ENCODE results near the gene TAAR2.

The TAAR2 gene

DNA sequence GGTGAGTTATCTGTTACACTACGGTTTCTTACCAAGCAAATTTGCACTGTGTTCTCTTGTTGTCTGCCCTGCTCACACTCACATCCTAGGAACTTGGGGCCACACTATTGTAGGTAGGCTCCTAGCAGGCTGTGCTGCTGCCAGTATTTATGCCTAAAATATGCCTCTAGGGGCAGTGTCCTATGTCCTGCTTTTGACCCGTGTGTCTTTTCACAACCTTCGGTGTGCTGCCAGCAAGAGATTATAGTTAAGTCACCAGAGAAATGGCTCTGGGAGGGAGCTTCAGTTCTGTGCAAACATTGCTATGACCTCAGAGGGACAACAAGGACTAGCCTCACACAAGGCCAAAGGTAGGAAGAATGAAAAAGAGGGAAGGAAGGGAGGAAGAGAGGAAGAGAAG is 25.6 kb downstream of the TAAR2 start:
- TF ChIP-seq, protein P1, sequence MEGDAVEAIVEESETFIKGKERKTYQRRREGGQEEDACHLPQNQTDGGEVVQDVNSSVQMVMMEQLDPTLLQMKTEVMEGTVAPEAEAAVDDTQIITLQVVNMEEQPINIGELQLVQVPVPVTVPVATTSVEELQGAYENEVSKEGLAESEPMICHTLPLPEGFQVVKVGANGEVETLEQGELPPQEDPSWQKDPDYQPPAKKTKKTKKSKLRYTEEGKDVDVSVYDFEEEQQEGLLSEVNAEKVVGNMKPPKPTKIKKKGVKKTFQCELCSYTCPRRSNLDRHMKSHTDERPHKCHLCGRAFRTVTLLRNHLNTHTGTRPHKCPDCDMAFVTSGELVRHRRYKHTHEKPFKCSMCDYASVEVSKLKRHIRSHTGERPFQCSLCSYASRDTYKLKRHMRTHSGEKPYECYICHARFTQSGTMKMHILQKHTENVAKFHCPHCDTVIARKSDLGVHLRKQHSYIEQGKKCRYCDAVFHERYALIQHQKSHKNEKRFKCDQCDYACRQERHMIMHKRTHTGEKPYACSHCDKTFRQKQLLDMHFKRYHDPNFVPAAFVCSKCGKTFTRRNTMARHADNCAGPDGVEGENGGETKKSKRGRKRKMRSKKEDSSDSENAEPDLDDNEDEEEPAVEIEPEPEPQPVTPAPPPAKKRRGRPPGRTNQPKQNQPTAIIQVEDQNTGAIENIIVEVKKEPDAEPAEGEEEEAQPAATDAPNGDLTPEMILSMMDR (conservative IDR thresholded peaks at IDR 0.05; ENCODE audit: low read depth, low read length) = 0 out of 2 replicates have a peak, but pooled peaks have one; percentile 35
- H2AFZ ChIP-seq (ENCODE audit: low read depth) = no peak overlapping the region
- no peaks in the 10 kb centered on the region for H3K79me2 ChIP-seq (ENCODE audit: insufficient read depth, low read depth)

DNA sequence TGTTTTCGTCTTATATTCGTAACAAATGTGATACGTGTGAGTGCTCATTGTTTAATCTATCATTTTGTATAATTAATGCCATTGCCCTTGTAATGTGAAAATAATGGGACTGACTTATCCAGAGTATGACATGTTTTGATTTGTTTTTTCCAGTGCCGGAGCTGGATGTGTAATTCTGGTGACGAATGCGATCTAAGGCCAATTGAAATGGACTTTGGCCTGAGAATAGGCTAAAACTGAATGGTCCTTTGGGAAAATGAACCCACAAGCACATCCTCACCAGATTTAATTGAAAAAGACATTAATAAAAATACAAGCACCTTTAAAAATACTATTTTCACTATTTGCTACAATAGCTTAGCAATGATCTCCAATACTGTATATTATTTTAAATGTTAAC is 27.9 kb downstream of the TAAR2 start:
- no peaks in the 10 kb centered on the region for H3K27me3 ChIP-seq (ENCODE audit: insufficient read depth, low read depth)
- TF ChIP-seq, protein P1 (conservative IDR thresholded peaks at IDR 0.05; ENCODE audit: low read depth, low read length) = no peak

More for the DNA sequence above, 25.6 kb downstream of the TAAR2 start:
- Histone ChIP-seq H3K36me3 (ENCODE audit: insufficient read depth) (no peaks in the 10 kb centered on the region), H3K4me1 (ENCODE audit: low read depth, poor library complexity, severe bottlenecking) (no peaks in the 10 kb centered on the region), H3K4me2 (no peak overlapping the region), H3K4me3 (IDR thresholded peaks at IDR 0.05; ENCODE audit: insufficient read depth, low read depth, low read length) (no peak overlapping the region), H4K20me1 (ENCODE audit: insufficient read depth) (no peaks in the 10 kb centered on the region), H3K27me3 (ENCODE audit: insufficient read depth, low read depth) (no peaks in the 10 kb centered on the region), H3K27ac (no peak overlapping the region), H3K9ac (no peak overlapping the region)

DNA sequence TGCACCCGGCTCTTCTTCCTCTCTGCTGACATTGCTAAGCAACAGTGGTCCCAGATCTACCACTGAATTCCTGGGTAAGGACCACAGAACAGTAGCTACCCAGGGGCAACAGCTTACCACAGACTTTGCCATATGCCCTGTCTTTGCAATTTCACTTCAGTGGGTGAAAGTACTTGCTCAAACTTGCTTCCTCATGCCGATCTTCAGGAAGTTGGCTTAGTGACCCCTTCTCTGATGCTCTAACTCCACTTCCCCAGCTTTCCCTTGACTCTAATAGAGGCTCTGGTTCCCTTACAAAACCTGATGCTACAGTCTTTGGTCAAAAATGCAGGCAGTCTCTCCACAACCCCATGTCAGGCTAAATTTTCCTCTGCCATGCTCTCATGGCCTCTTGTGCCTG is 31.2 kb downstream of the TAAR2 start:
- no peaks in the 10 kb centered on the region for H3K79me2 ChIP-seq (ENCODE audit: insufficient read depth, low read depth)
- no peak overlapping the region for H3K9ac ChIP-seq
- H3K27ac ChIP-seq = no peak overlapping the region
- no peak overlapping the region for H3K4me3 ChIP-seq (IDR thresholded peaks at IDR 0.05; ENCODE audit: insufficient read depth, low read depth, low read length)
- no peak overlapping the region for H2AFZ ChIP-seq (ENCODE audit: low read depth)
- no peaks in the 10 kb centered on the region for H3K4me1 ChIP-seq (ENCODE audit: low read depth, poor library complexity, severe bottlenecking)
- H4K20me1 ChIP-seq (ENCODE audit: insufficient read depth) = no peaks in the 10 kb centered on the region
- H3K36me3 ChIP-seq (ENCODE audit: insufficient read depth) = no peaks in the 10 kb centered on the region
- H3K27me3 ChIP-seq (ENCODE audit: insufficient read depth, low read depth) = no peaks in the 10 kb centered on the region
- TF ChIP-seq, protein P1 (conservative IDR thresholded peaks at IDR 0.05; ENCODE audit: low read depth, low read length) = no peak
- H3K4me2 ChIP-seq = no peak overlapping the region

More for the DNA sequence above, 27.9 kb downstream of the TAAR2 start:
- H3K36me3 ChIP-seq (ENCODE audit: insufficient read depth) = no peaks in the 10 kb centered on the region
- H3K27ac ChIP-seq = no peak overlapping the region
- no peak overlapping the region for H3K4me2 ChIP-seq
- no peaks in the 10 kb centered on the region for H3K4me1 ChIP-seq (ENCODE audit: low read depth, poor library complexity, severe bottlenecking)
- H4K20me1 ChIP-seq (ENCODE audit: insufficient read depth) = no peaks in the 10 kb centered on the region
- H3K79me2 ChIP-seq (ENCODE audit: insufficient read depth, low read depth) = no peaks in the 10 kb centered on the region
- H3K9ac ChIP-seq = no peak overlapping the region
- no peak overlapping the region for H3K4me3 ChIP-seq (IDR thresholded peaks at IDR 0.05; ENCODE audit: insufficient read depth, low read depth, low read length)
- no peak overlapping the region for H2AFZ ChIP-seq (ENCODE audit: low read depth)

DNA sequence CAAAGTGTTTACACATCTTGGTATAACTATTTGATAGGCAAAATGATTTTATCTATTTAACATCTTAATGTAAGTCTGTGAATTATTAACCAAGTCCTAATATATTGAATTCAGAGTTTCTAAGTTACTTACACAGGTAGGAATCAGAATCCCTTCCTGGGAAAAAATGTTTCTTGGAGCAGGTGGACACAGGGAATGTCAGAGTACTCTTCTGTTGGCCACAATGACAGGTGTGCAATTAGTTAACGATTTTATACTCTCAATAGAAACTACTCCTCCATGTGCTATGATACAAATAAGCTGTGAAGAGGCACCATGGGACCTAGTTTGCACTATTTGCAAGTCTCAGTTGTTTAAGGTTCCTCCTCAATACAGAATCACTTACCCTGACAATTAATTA is 33.7 kb downstream of the TAAR2 start:
- no peak overlapping the region for H3K4me2 ChIP-seq
- no peak overlapping the region for H3K27ac ChIP-seq
- H3K79me2 ChIP-seq (ENCODE audit: insufficient read depth, low read depth) = no peaks in the 10 kb centered on the region
- H3K27me3 ChIP-seq (ENCODE audit: insufficient read depth, low read depth) = no peaks in the 10 kb centered on the region
- H3K4me1 ChIP-seq (ENCODE audit: low read depth, poor library complexity, severe bottlenecking) = no peaks in the 10 kb centered on the region
- no peaks in the 10 kb centered on the region for H3K36me3 ChIP-seq (ENCODE audit: insufficient read depth)
- no peaks in the 10 kb centered on the region for H4K20me1 ChIP-seq (ENCODE audit: insufficient read depth)
- TF ChIP-seq, protein P1 (conservative IDR thresholded peaks at IDR 0.05; ENCODE audit: low read depth, low read length) = no peak
- no peak overlapping the region for H2AFZ ChIP-seq (ENCODE audit: low read depth)
- no peak overlapping the region for H3K4me3 ChIP-seq (IDR thresholded peaks at IDR 0.05; ENCODE audit: insufficient read depth, low read depth, low read length)
- no peak overlapping the region for H3K9ac ChIP-seq
